Measurements from ENCODE around the gene ISG20.
"Not testable (repeated sequence)": the region's sequence is repeated elsewhere in the genome, so short reads cannot be mapped to it uniquely, and the experiment has no call there.

The ISG20 gene

GRCh38 chr15:88619796-88620195 is 19.0 kb upstream of the ISG20 start:
- no peak for FAIRE-seq

GRCh38 chr15:88620995-88621772 is 17.6 kb upstream of the ISG20 start, which contains the start of gene AEN:
AEN (plus strand) TSS chr15:88621340; CDS start chr15:88626210, 4,870 bp downstream.
- peak; percentile 57 for FAIRE-seq

GRCh38 chr15:88621789-88622604 is 16.8 kb upstream of the ISG20 start:
- no peak for FAIRE-seq

- FAIRE-seq: no peak
Measured at GRCh38 chr15:88622605-88622975, 16.2 kb upstream of the ISG20 start.

GRCh38 chr15:88623061-88623460 is 15.8 kb upstream of the ISG20 start:
- no peak for FAIRE-seq

GRCh38 chr15:88623632-88624031 is 15.2 kb upstream of the ISG20 start:
- FAIRE-seq: no peak

- FAIRE-seq: no peak
Measured at GRCh38 chr15:88624156-88624970, 14.5 kb upstream of the ISG20 start.

- FAIRE-seq: no peak
Measured at GRCh38 chr15:88624971-88625490, 13.8 kb upstream of the ISG20 start.

- FAIRE-seq: no peak
Measured at GRCh38 chr15:88625943-88626741, 12.7 kb upstream of the ISG20 start.

GRCh38 chr15:88627463-88627862 is 11.4 kb upstream of the ISG20 start:
- FAIRE-seq: no peak

GRCh38 chr15:88628018-88628654 is 10.7 kb upstream of the ISG20 start:
- FAIRE-seq: no peak

- FAIRE-seq: no peak
Measured at GRCh38 chr15:88629071-88629470, 9.7 kb upstream of the ISG20 start.

GRCh38 chr15:88630141-88630721 is 8.6 kb upstream of the ISG20 start:
- FAIRE-seq: no peak

- no peak for FAIRE-seq
Measured at GRCh38 chr15:88630798-88631463, 7.9 kb upstream of the ISG20 start.

- FAIRE-seq: no peak
Measured at GRCh38 chr15:88631464-88632028, 7.3 kb upstream of the ISG20 start.

- FAIRE-seq: not testable (repeated sequence)
Measured at GRCh38 chr15:88632797-88633196, 6.0 kb upstream of the ISG20 start.

- no peak for FAIRE-seq
Measured at GRCh38 chr15:88634449-88634848, 4.4 kb upstream of the ISG20 start.

GRCh38 chr15:88635318-88635717 is 3.5 kb upstream of the ISG20 start:
- FAIRE-seq: no peak

GRCh38 chr15:88636050-88636449 is 2.8 kb upstream of the ISG20 start:
- FAIRE-seq: no peak

GRCh38 chr15:88636654-88637053 is 2.2 kb upstream of the ISG20 start:
- no peak for FAIRE-seq

All from endometrium (tissue), 2 donors.